Esophagus (tissue), 2 donors: ENCODE measurements around the gene IWS1. TPM values are rescaled to one million over a fixed set of nuclear protein-coding genes. Genes with fewer than 3 reads are reported as not detected.

ENCODE experiments used
- H3K27ac ChIP-seq, 2 donors: one replicate each; pipeline ENCODE4 v1.5.1; 2013; ENCODE audit warnings: low read depth in 2 of 2, mild to moderate bottlenecking in 2 of 2, inconsistent platforms in 1 of 2, low read length in 1 of 2, moderate library complexity in 1 of 2
- H3K27me3 ChIP-seq, 2 donors: one replicate each; pipeline ENCODE4 v1.6.1; 2013; ENCODE audit warnings: low read length in 2 of 2, control low read depth in 1 of 2, mild to moderate bottlenecking in 1 of 2; ENCODE audit not compliant: insufficient read depth in 2 of 2, control insufficient read depth in 1 of 2
- H3K36me3 ChIP-seq, 2 donors: one replicate each; pipeline ENCODE4 v1.6.1; 2013; ENCODE audit warnings: low read length in 1 of 2; ENCODE audit not compliant: control insufficient read depth in 2 of 2, insufficient read depth in 2 of 2
- H3K4me1 ChIP-seq, 2 donors: one replicate each; pipeline ENCODE4 v1.6.1; 2013; ENCODE audit warnings: low read length in 1 of 2; ENCODE audit not compliant: control insufficient read depth in 2 of 2, insufficient read depth in 2 of 2
- H3K4me3 ChIP-seq, 2 donors: one replicate each; pipeline ENCODE4 v1.5.1; 2013; ENCODE audit warnings: low read length in 2 of 2, mild to moderate bottlenecking in 2 of 2, low read depth in 1 of 2, moderate library complexity in 1 of 2
- H3K9me3 ChIP-seq, 2 donors: one replicate each; pipeline ENCODE4 v1.6.1; 2013; ENCODE audit warnings: mild to moderate bottlenecking in 2 of 2, low read depth in 1 of 2, low read length in 1 of 2, moderate library complexity in 1 of 2; ENCODE audit not compliant: control insufficient read depth in 2 of 2, insufficient read depth in 1 of 2
- WGBS, 2 donors: extraction: QIAGEN DNeasy Blood & Tissue Kit; methylation state at CpG; one replicate each; pipeline ENCODE4 v1.1.7; 2013; 5-methylcytosine and 5-hydroxymethylcytosine counted together
- polyA plus RNA-seq, 2 donors: library from polyadenylated mRNA; stranded (reverse); fragments of 200-250 nt; gene quantifications; one replicate each; pipeline ENCODE4 v1.2.3, GENCODE V29; 2013
- donor health status: healthy with polysubstance abuse.
- donor health status: Bipolar disorder and iron deficiency.

IWS1 gene
- polyA plus RNA-seq, 2 donors = 14.1 to 19.7 TPM

GRCh38 chr2:127508631-127509034 lies 17.7 kb downstream of the IWS1 start:
- Histone ChIP-seq H3K36me3 (peaks cover 11% of the 10 kb centered on the region in 2 donors), H3K9me3 (no peaks in the 10 kb centered on the region), H3K4me3 (no peak overlapping the region), H3K4me1 (peaks cover 0 to 2% of the 10 kb centered on the region in 2 donors), H3K27ac (no peak overlapping the region), H3K27me3 (no peaks in the 10 kb centered on the region)
- 9 to 12% methylated on average over 3 of the region's 3 CpGs for WGBS, 2 donors

- no peaks in the 10 kb centered on the region for H3K27me3 ChIP-seq
- WGBS, 2 donors = 78% methylated on average over 4 of the region's 4 CpGs
- H3K27ac ChIP-seq = no peak overlapping the region
- peaks cover 11% of the 10 kb centered on the region in 2 donors for H3K36me3 ChIP-seq
- no peak overlapping the region for H3K4me3 ChIP-seq
- no peaks in the 10 kb centered on the region for H3K9me3 ChIP-seq
- H3K4me1 ChIP-seq = peaks cover 0 to 2% of the 10 kb centered on the region in 2 donors
Observed at GRCh38 chr2:127508023-127508630, 18.2 kb downstream of the IWS1 start.

GRCh38 chr2:127506510-127506909 lies 19.8 kb downstream of the IWS1 start:
- Histone ChIP-seq H3K27ac (no peak overlapping the region), H3K4me1 (peaks cover 0 to 2% of the 10 kb centered on the region in 2 donors), H3K9me3 (no peaks in the 10 kb centered on the region), H3K4me3 (no peak overlapping the region), H3K27me3 (no peaks in the 10 kb centered on the region), H3K36me3 (peaks cover 13 to 15% of the 10 kb centered on the region in 2 donors)
- WGBS, 2 donors = 65 to 70% methylated on average over 1 of the region's 1 CpG

GRCh38 chr2:127504552-127505430 lies 21.5 kb downstream of the IWS1 start:
- WGBS, 2 donors = 88 to 90% methylated on average over 11 of the region's 11 CpGs
- H3K4me3 ChIP-seq = no peak overlapping the region
- peaks cover 13 to 15% of the 10 kb centered on the region in 2 donors for H3K36me3 ChIP-seq
- H3K9me3 ChIP-seq = no peaks in the 10 kb centered on the region
- H3K27me3 ChIP-seq = no peaks in the 10 kb centered on the region
- H3K27ac ChIP-seq = no peak overlapping the region
- peaks cover 0 to 2% of the 10 kb centered on the region in 2 donors for H3K4me1 ChIP-seq

- Histone ChIP-seq H3K4me1 (peaks cover 0 to 2% of the 10 kb centered on the region in 2 donors), H3K4me3 (no peak overlapping the region), H3K27ac (no peak overlapping the region), H3K27me3 (no peaks in the 10 kb centered on the region), H3K9me3 (no peaks in the 10 kb centered on the region), H3K36me3 (peaks cover 13 to 15% of the 10 kb centered on the region in 2 donors)
- WGBS, 2 donors = 98 to 100% methylated on average over 2 of the region's 2 CpGs
Observed at GRCh38 chr2:127503491-127503890, 22.8 kb downstream of the IWS1 start.

GRCh38 chr2:127498386-127498785 lies 27.9 kb downstream of the IWS1 start:
- Histone ChIP-seq H3K4me3 (no peak overlapping the region), H3K27ac (no peak overlapping the region), H3K36me3 (peaks cover 7% of the 10 kb centered on the region in 2 donors), H3K4me1 (no peaks in the 10 kb centered on the region), H3K9me3 (no peaks in the 10 kb centered on the region), H3K27me3 (no peaks in the 10 kb centered on the region)
- 92% methylated on average over 2 of the region's 2 CpGs for WGBS, 2 donors

- Histone ChIP-seq H3K9me3 (no peaks in the 10 kb centered on the region), H3K4me1 (no peaks in the 10 kb centered on the region), H3K27ac (no peak overlapping the region), H3K4me3 (no peak overlapping the region), H3K27me3 (no peaks in the 10 kb centered on the region), H3K36me3 (peaks cover 21 to 27% of the 10 kb centered on the region in 2 donors)
- 84 to 92% methylated on average over 4 of the region's 4 CpGs for WGBS, 2 donors
Observed at GRCh38 chr2:127490283-127490682, 36.0 kb downstream of the IWS1 start.

GRCh38 chr2:127486247-127487058 lies 39.8 kb downstream of the IWS1 start:
- H3K27ac ChIP-seq = no peak overlapping the region
- peaks cover 24 to 31% of the 10 kb centered on the region in 2 donors for H3K36me3 ChIP-seq
- no peak overlapping the region for H3K4me3 ChIP-seq
- no peaks in the 10 kb centered on the region for H3K27me3 ChIP-seq
- WGBS, 2 donors = 83 to 84% methylated on average over 8 of the region's 8 CpGs
- no peaks in the 10 kb centered on the region for H3K9me3 ChIP-seq
- no peaks in the 10 kb centered on the region for H3K4me1 ChIP-seq

- H3K36me3 ChIP-seq = peaks cover 24 to 33% of the 10 kb centered on the region in 2 donors
- H3K4me3 ChIP-seq = no peak overlapping the region
- no peaks in the 10 kb centered on the region for H3K4me1 ChIP-seq
- no peaks in the 10 kb centered on the region for H3K27me3 ChIP-seq
- no peak overlapping the region for H3K27ac ChIP-seq
- 79% methylated on average over 5 of the region's 5 CpGs for WGBS, 2 donors
- no peaks in the 10 kb centered on the region for H3K9me3 ChIP-seq
Observed at GRCh38 chr2:127485694-127486071, 40.6 kb downstream of the IWS1 start.
